Stimulated activated CD4-positive, alpha-beta T cell treated with anti-CD3 and anti-CD28 coated beads, Interleukin-15, amount 100 ng/mL, for 48 hours (primary cell): Measurements from ENCODE around the gene CCDC144A.
"Not testable (repeated sequence)": the region's sequence is repeated elsewhere in the genome, so short reads cannot be mapped to it uniquely, and the experiment has no call there.

Experiments
- DNase-seq, 2 donors: peaks; one replicate each; pipeline ENCODE4 v3.0.0-alpha.2; 2020; ENCODE audit warnings: low read depth in 2 of 2

CCDC144A gene

GRCh38 chr17:16757520-16757919 lies 67.5 kb downstream of the CCDC144A start:
- not testable (repeated sequence) for DNase-seq

- DNase-seq = not testable (repeated sequence)
Observed at GRCh38 chr17:16758177-16758576, 68.1 kb downstream of the CCDC144A start.

GRCh38 chr17:16768290-16769175 lies 78.5 kb downstream of the CCDC144A start:
- DNase-seq = not testable (repeated sequence)

- DNase-seq = not testable (repeated sequence)
Observed at GRCh38 chr17:16772394-16773145, 82.5 kb downstream of the CCDC144A start.

- DNase-seq = not testable (repeated sequence)
Observed at GRCh38 chr17:16773146-16773522, 83.1 kb downstream of the CCDC144A start.

- DNase-seq = not testable (repeated sequence)
Observed at GRCh38 chr17:16787851-16788250, 97.8 kb downstream of the CCDC144A start.

- DNase-seq = not testable (repeated sequence)
Observed at GRCh38 chr17:16788889-16789536, 99.0 kb downstream of the CCDC144A start.

- not testable (repeated sequence) for DNase-seq
Observed at GRCh38 chr17:16789622-16790021, 99.6 kb downstream of the CCDC144A start.

GRCh38 chr17:16790313-16790871 lies 100.4 kb downstream of the CCDC144A start:
- not testable (repeated sequence) for DNase-seq

GRCh38 chr17:16794215-16794614 lies 104.2 kb downstream of the CCDC144A start:
- not testable (repeated sequence) for DNase-seq

- not testable (repeated sequence) for DNase-seq
Observed at GRCh38 chr17:16795894-16796293, 105.9 kb downstream of the CCDC144A start.

- not testable (repeated sequence) for DNase-seq
Observed at GRCh38 chr17:16804851-16805250, 114.8 kb downstream of the CCDC144A start.

GRCh38 chr17:16806599-16806998 lies 116.6 kb downstream of the CCDC144A start:
- DNase-seq = not testable (repeated sequence)

- DNase-seq = not testable (repeated sequence)
Observed at GRCh38 chr17:16807620-16808019, 117.6 kb downstream of the CCDC144A start.

GRCh38 chr17:16810236-16810635 lies 120.2 kb downstream of the CCDC144A start:
- not testable (repeated sequence) for DNase-seq

GRCh38 chr17:16812126-16812525 lies 122.1 kb downstream of the CCDC144A start:
- not testable (repeated sequence) for DNase-seq

GRCh38 chr17:16814439-16814838 lies 124.4 kb downstream of the CCDC144A start:
- DNase-seq = no peak

GRCh38 chr17:16817201-16817600 lies 127.2 kb downstream of the CCDC144A start:
- no peak for DNase-seq

GRCh38 chr17:16817940-16818339 lies 127.9 kb downstream of the CCDC144A start:
- DNase-seq = not testable (repeated sequence)

GRCh38 chr17:16818340-16818739 lies 128.3 kb downstream of the CCDC144A start:
- DNase-seq = no peak

- no peak for DNase-seq
Observed at GRCh38 chr17:16818821-16819683, 129.0 kb downstream of the CCDC144A start.
